Astrocyte (in vitro differentiated cells and primary cell): ENCODE data around the gene TMEM184A.

ENCODE experiments used
- CTCF ChIP-seq: IDR thresholded peaks from 2 replicates; pipeline ENCODE4 v1.5.1; 2011; ENCODE audit warnings: low read depth, mild to moderate bottlenecking, inconsistent platforms, low read length, moderate library complexity; ENCODE audit not compliant: insufficient read depth
- EZH2 ChIP-seq: IDR thresholded peaks from 2 replicates; pipeline ENCODE4 v1.6.1; 2012; ENCODE audit warnings: mild to moderate bottlenecking, low read length, inconsistent platforms; ENCODE audit not compliant: insufficient read depth

- TF ChIP-seq CTCF (no peak), EZH2 (no peak)
These were observed 22.3 kb downstream of the TMEM184A start for GRCh38 chr7:1533547-1534329.
